Lower lobe of right lung (tissue), 2 donors: ENCODE results near the gene TNFAIP2. TPM values are rescaled to one million over a fixed set of nuclear protein-coding genes. Genes with fewer than 3 reads are reported as not detected.

Experiments
- ATAC-seq, 2 donors: fragments of 200-7000 bp; cut with Tn5 transposase; one replicate each; pipeline ENCODE4 v1.9.1; 2020 to 2022; ENCODE audit warnings: mild to moderate bottlenecking in 2 of 2, moderate library complexity in 2 of 2
- DNase-seq: peaks from one replicate; pipeline ENCODE4 v3.0.0-alpha.2; 2020
- H3K27ac ChIP-seq: fragments of 200-600 bp; one replicate; pipeline ENCODE4 v1.8.0; 2022
- H3K27me3 ChIP-seq: fragments of 200-600 bp; one replicate; pipeline ENCODE4 v1.8.0; 2022; ENCODE audit warnings: low read depth
- H3K36me3 ChIP-seq: fragments of 200-600 bp; one replicate; pipeline ENCODE4 v1.8.0; 2022; ENCODE audit warnings: mild to moderate bottlenecking
- H3K4me1 ChIP-seq: fragments of 200-600 bp; one replicate; pipeline ENCODE4 v1.8.0; 2022
- H3K4me3 ChIP-seq: fragments of 200-600 bp; one replicate; pipeline ENCODE4 v1.8.0; 2022; ENCODE audit warnings: mild to moderate bottlenecking
- H3K9me3 ChIP-seq: fragments of 200-600 bp; one replicate; pipeline ENCODE4 v1.8.0; 2022
- intact Hi-C: fragments of 100-400 bp; cut with DNase I; formaldehyde crosslinking; loops from one replicate; pipeline ENCODE4 v1.11.0; 2022
- total RNA-seq: library from RNA; stranded (reverse); fragmentation: NEBNext Ultra II Directional; extraction: Animal tissue kit (Norgen Biotek cat#: 25700); gene quantifications from one replicate; pipeline ENCODE4 v1.2.1, GENCODE V29; 2021
- TF ChIP-seq, protein P1 (sequence below): fragments of 200-600 bp; IDR thresholded peaks from one replicate; pipeline ENCODE4 v1.8.0; 2022; ENCODE audit warnings: antibody characterized with exemption, mild to moderate bottlenecking
- donor health status: DM: no; HTN: yes; CAD: no; lungs with severe emphysema.

TNFAIP2 gene
- total RNA-seq, 1 donor from 2014 or later: 254 TPM

DNA sequence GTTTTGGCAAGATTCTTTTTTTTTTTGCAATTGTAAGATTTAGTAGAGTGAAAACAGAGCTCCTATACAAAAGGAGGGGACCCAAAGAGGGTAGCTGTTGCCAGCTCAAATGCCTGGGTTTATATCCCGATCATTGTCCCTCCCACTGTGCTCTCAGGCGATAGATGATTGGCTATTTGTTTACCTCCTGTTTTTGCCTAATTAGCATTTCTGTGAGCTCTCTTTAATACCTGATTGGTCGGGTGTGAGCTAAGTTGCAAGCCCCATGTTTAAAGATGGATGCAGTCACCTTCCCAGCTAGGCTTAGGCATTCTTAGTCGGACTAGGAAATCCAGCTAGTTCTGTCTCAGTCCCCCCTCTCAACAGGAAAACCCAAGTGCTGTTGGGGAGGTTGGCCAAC is 26.9 kb upstream of the TNFAIP2 start:
- no peak overlapping the region for H3K4me3 ChIP-seq
- no peak overlapping the region for H3K27ac ChIP-seq
- TF ChIP-seq, protein P1, sequence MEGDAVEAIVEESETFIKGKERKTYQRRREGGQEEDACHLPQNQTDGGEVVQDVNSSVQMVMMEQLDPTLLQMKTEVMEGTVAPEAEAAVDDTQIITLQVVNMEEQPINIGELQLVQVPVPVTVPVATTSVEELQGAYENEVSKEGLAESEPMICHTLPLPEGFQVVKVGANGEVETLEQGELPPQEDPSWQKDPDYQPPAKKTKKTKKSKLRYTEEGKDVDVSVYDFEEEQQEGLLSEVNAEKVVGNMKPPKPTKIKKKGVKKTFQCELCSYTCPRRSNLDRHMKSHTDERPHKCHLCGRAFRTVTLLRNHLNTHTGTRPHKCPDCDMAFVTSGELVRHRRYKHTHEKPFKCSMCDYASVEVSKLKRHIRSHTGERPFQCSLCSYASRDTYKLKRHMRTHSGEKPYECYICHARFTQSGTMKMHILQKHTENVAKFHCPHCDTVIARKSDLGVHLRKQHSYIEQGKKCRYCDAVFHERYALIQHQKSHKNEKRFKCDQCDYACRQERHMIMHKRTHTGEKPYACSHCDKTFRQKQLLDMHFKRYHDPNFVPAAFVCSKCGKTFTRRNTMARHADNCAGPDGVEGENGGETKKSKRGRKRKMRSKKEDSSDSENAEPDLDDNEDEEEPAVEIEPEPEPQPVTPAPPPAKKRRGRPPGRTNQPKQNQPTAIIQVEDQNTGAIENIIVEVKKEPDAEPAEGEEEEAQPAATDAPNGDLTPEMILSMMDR: no peak
- H3K27me3 ChIP-seq: peaks cover 21% of the 10 kb centered on the region
- H3K9me3 ChIP-seq: no peaks in the 10 kb centered on the region
- ATAC-seq (no peak), DNase-seq (no peak)
- no peaks in the 10 kb centered on the region for H3K36me3 ChIP-seq
- peaks cover 7% of the 10 kb centered on the region for H3K4me1 ChIP-seq
- intact Hi-C loops: no loop called here

DNA sequence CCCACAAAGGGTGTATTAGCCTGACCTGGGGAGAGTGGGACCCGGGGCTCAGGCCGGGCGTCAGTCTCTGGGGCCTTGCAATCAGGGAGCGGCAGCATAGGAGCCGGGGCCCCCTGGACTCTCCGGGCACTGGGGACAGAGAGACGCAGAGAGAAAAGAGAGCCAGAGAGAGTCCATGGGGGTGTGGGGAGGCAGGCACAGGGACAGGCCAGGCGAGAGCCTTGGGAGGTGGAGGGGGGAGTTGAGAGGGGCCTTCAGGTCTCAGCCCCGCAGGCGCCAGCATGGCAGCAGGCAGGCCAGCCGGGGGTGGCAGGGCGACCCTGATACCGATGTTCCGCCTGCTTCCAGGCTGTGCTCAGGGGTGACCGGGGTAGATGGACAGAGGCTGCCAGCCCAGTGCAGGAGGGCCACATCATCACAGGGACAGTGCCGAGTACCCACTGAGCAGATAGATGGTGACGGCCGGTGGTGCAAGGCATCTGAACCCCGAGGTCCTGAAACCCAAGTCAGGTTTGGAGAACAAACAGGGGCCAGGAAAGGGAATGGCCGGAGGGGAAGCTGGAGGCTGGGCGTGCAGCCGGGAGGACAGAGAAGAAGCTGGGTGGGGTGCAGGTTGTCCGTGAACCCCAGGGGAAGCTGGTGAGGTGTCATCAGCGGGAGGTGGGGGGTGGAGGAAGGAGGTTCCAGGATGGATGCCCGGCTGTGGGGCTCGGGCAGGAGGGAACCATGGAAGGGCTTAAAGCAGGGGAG is 25.8 kb upstream of the TNFAIP2 start:
- Histone ChIP-seq H3K4me1 (peaks cover 14% of the 10 kb centered on the region), H3K9me3 (no peaks in the 10 kb centered on the region), H3K27ac (no peak overlapping the region), H3K36me3 (no peaks in the 10 kb centered on the region), H3K27me3 (peaks cover 31% of the 10 kb centered on the region), H3K4me3 (no peak overlapping the region)
- DNase-seq (no peak), ATAC-seq (no peak)
- TF ChIP-seq, protein P1: no peak
- intact Hi-C loops: no loop called here

DNA sequence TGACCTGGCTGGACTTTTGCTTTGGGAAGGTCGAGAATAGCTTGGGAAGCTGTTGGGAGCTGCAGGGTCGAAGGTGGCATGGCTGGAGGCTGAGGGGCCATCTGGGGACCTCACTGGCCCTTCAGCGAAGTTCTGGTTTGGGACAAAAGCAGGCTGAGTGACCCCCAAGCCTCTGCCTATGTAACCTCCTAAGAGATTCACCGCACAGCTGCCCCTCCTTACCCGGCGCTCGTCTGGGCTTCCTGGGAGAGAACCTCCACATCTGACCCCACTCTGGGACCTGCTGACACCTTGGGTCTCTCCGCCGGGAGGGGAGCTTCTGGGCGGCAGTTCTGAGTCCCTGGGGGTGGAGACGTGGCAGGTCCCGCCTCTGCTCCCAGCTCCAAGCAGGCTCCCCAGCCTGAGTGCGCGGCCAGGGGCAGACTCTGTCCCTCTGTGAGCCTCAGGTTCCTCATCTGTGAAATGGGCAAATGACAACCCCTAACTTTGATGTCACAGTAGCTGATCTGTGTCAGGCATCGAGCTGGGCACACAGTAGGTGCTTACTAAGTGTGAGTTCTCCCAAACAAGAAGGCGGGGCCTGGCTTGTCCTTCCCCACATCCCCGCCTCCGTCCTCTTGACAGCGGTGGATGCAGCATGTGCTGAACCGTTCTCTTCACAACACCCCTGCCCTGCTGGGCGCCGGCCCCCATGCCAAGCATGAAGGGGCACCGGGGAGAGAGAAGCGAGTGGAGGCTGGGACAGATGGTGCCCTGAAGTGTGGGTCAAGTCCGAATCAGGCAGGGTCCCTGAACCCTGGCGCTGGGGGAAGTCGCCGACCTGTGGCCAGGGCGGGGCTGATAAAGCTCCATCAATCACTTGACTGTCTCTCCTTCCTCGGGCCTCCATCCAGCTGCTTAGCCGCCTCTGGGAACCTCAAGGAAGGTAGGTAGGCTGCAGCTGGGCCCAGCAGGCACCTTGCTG is 25.0 kb upstream of the TNFAIP2 start:
- Histone ChIP-seq H3K27ac (no peak overlapping the region), H3K36me3 (no peaks in the 10 kb centered on the region), H3K4me3 (no peak overlapping the region), H3K4me1 (peaks cover 20% of the 10 kb centered on the region), H3K9me3 (no peaks in the 10 kb centered on the region), H3K27me3 (peaks cover 40% of the 10 kb centered on the region)
- DNase-seq (no peak), ATAC-seq (no peak)
- intact Hi-C loops: no loop called here
- TF ChIP-seq, protein P1: no peak

DNA sequence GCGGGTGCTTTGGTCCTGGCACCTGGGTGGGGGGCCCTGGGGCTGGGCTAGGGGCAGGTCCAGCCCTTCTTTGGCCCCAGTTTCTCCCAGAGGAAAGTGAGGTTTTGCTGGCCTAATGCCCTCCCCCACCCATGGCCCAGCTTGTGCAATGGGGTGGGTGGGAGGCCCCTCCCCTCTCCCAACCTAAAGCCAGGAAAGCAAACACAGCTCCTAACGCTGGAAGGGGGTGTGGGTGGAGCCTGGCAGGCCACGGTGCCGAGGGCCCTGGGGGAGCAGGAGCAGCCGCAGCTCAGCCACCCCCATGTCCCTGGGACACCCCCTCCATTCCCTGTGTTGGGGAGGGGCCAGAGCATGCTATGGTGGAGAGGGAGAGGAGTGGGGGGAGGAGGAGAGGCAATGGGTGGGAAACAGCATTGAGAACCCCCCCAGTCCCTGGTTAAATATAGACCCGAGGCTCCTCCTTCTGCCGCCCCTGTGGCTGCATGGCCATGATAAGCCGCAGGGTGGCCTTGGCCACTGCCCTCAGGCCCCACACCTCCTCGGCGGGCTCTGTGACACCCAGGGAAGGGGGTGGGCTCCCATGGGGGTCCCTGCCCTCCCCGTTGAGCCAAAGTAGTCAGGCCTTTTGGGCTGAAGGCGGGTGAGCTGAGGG is 24.1 kb upstream of the TNFAIP2 start:
- no peak for DNase-seq

More for the DNA sequence above, 24.1 kb upstream of the TNFAIP2 start:
- Histone ChIP-seq H3K27me3 (peaks cover 48% of the 10 kb centered on the region), H3K4me3 (no peak overlapping the region), H3K9me3 (no peaks in the 10 kb centered on the region), H3K36me3 (no peaks in the 10 kb centered on the region), H3K4me1 (peaks cover 29% of the 10 kb centered on the region), H3K27ac (no peak overlapping the region)
- intact Hi-C loops: no loop called here
- no peak for ATAC-seq
- TF ChIP-seq, protein P1: no peak
